Testis (tissue), 2 donors: Measurements from ENCODE around the gene ANGPTL7.

Experiments used
- POLR2A ChIP-seq: fragments of 450-650 bp; IDR thresholded peaks from one replicate; pipeline ENCODE4 v1.6.1; 2017; ENCODE audit warnings: antibody characterized with exemption, mild to moderate bottlenecking, moderate library complexity
- TF ChIP-seq, protein P1 (sequence below), 3 experiments: fragments of 450-650 bp in 2 of 3; fragments of 200-600 bp in 1 of 3; sonication (generic) in 1 of 3; IDR thresholded peaks; one replicate each; pipeline ENCODE4 v1.5.1; 2016 to 2019; ENCODE audit warnings: antibody characterized with exemption in 3 of 3, mild to moderate bottlenecking in 2 of 3, moderate library complexity in 1 of 3

DNA sequence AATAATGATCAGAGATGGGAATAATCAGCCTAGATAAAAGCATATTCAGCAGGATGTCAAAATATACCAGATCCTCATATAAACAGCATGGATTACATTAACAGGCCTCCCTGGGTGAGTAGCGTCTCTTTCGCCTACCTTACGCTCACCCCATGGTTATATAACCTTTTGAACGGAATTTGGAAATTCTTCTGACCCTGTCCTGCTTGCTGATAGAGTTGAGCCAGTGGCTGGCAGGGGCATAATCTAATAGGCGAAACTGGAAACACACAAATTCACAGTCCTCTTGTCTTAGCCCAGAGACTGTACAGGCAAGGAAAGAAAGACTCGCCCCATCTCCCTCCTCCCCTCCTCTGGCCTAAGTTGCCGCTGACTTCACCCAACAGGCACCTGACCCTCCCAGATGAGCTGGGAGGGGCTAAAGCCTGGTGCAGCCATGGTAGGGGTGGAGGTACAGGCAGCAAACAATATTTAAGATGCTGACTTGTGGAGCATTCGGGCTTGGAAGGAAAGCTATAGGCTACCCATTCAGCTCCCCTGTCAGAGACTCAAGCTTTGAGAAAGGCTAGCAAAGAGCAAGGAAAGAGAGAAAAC, at the start of gene ANGPTL7:
- TF ChIP-seq, protein P1, sequence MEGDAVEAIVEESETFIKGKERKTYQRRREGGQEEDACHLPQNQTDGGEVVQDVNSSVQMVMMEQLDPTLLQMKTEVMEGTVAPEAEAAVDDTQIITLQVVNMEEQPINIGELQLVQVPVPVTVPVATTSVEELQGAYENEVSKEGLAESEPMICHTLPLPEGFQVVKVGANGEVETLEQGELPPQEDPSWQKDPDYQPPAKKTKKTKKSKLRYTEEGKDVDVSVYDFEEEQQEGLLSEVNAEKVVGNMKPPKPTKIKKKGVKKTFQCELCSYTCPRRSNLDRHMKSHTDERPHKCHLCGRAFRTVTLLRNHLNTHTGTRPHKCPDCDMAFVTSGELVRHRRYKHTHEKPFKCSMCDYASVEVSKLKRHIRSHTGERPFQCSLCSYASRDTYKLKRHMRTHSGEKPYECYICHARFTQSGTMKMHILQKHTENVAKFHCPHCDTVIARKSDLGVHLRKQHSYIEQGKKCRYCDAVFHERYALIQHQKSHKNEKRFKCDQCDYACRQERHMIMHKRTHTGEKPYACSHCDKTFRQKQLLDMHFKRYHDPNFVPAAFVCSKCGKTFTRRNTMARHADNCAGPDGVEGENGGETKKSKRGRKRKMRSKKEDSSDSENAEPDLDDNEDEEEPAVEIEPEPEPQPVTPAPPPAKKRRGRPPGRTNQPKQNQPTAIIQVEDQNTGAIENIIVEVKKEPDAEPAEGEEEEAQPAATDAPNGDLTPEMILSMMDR (IDR thresholded peaks at IDR 0.05) = no peak
- TF ChIP-seq POLR2A = no peak
